GM19463 (cell line): Measurements from ENCODE around the gene BANK1.

ENCODE experiments used
- ATAC-seq: cut with Tn5 transposase; IDR thresholded peaks from one replicate; pipeline ENCODE4 v1.9.1; 2021; ENCODE audit warnings: mild to moderate bottlenecking, moderate library complexity; ENCODE audit not compliant: unreplicated experiment

The BANK1 gene

DNA sequence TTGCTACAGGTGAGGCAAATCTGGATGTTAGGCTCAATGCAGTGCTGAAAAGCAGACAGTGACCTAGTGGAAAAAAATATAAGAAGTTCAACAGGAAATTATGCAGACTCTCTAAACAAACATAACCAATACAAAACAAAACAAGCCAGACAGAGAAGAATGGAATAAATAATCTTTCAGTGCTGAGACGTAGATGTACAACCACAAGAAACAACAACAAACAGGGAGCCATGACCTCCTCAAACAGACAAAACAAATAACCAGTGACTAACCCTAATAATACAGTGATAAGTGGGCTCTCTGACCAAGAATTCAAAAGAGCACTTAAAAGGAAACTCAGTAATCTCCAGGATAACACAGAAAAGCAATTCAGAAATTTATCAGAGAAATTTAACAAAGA is 315.5 kb downstream of the BANK1 start:
- no peak for ATAC-seq

DNA sequence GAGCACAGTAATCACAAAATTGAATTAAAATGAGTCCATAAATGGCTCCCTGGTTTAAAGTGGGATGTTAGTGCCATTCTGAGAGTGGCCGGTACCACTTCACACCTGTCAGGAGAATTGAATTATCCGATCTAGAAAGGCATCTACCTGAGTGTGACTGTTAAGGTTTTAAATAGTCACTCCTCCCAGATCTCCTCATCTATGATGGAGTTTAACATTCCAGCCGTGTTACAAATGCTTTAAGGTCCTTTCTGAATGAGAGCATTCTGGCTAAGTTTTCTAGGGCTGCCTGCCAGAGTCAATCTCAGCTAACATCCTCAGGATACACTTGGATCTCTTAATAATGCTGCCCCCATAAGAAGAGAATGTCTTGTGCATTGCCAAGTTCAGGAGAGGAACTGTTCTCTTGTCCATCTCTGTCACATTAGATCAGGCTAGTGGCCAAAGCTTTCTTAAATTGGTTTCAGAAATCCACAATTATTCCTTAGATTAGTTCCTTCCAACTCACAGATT is 323.6 kb downstream of the BANK1 start:
- ATAC-seq: no peak

DNA sequence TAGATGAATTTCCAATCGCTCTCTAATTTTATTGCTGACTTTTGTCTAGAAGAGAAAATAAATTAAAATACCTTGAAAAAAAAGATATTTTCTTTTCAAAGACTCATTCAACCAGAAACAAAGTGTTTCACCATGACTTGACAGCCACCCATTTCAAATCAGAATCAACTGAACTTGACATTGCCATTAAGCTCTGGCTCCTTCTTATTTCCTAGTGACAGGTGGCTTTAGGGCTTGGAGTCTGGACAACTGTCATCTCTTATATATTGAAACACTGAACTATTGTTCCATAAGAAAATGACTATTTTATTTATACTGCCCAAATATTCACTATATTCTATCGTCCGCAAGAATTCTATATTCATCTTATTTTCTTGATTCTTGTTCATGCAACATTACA is 325.6 kb downstream of the BANK1 start:
- ATAC-seq: no peak

GRCh38 chr4:102120846-102121245 is 330.3 kb downstream of the BANK1 start:
- ATAC-seq: no peak
